H1 (cell line): ENCODE results near the gene TMEM250. TPM values are rescaled to one million over a fixed set of nuclear protein-coding genes. Genes with fewer than 3 reads are reported as not detected.

Experiments used
- BCL11A ChIP-seq, 2 experiments: IDR thresholded peaks; one replicate each; pipeline ENCODE4 v1.6.1; 2011; ENCODE audit warnings: low read depth in 2 of 2, low read length in 2 of 2, mild to moderate bottlenecking in 2 of 2
- BRCA1 ChIP-seq: IDR thresholded peaks from 2 replicates; pipeline ENCODE4 v1.6.1; 2012; ENCODE audit warnings: low read depth, low read length, improper control_type of control experiment
- CHD7 ChIP-seq: fragments of 300-600 bp; sonication (generic); IDR thresholded peaks from 2 replicates; pipeline ENCODE4 v1.7.1; 2012; ENCODE audit warnings: low read length, moderate library complexity, mild to moderate bottlenecking, inconsistent platforms; ENCODE audit not compliant: insufficient replicate concordance
- CREB1 ChIP-seq: IDR thresholded peaks from 2 replicates; pipeline ENCODE4 v1.6.1; 2012; ENCODE audit warnings: inconsistent platforms
- GTF2F1 ChIP-seq: IDR thresholded peaks from 2 replicates; pipeline ENCODE4 v1.6.1; 2012; ENCODE audit warnings: low read depth, low read length, improper control_type of control experiment, borderline replicate concordance
- JUN ChIP-seq: IDR thresholded peaks from 2 replicates; pipeline ENCODE4 v1.6.1; 2011; ENCODE audit warnings: low read depth, mild to moderate bottlenecking, improper control_type of control experiment, low read length
- KDM1A ChIP-seq: fragments of 200-600, 300-600 bp; sonication (generic); IDR thresholded peaks from 2 replicates; pipeline ENCODE4 v1.7.1; 2016; ENCODE audit warnings: mild to moderate bottlenecking, low read length, borderline replicate concordance
- RBBP5 ChIP-seq: IDR thresholded peaks from 2 replicates; pipeline ENCODE4 v1.7.1; 2012; ENCODE audit warnings: low read depth, mild to moderate bottlenecking, inconsistent platforms, low read length, moderate library complexity, borderline replicate concordance
- SP1 ChIP-seq: IDR thresholded peaks from 2 replicates; pipeline ENCODE4 v1.6.1; 2011; ENCODE audit warnings: low read depth, low read length
- TAF1 ChIP-seq: IDR thresholded peaks from 2 replicates; pipeline ENCODE4 v1.6.1; 2011; ENCODE audit warnings: mild to moderate bottlenecking, low read depth, low read length
- TBP ChIP-seq: IDR thresholded peaks from 2 replicates; pipeline ENCODE4 v1.6.1; 2011; ENCODE audit warnings: low read depth, low read length, improper control_type of control experiment
- polyA plus RNA-seq, 7 experiments: library from polyadenylated mRNA; depleted of rRNA in 3 of 7; stranded (reverse) in 5 of 7; unstranded in 2 of 7; fragments of >200 nt in 5 of 7; fragments of 200-250 nt in 2 of 7; gene quantifications; 1 replicate in 5 of 7; 2 replicates in 1 of 7; 4 replicates in 1 of 7; pipeline versions ENCODE4 v1.2.1 to v1.2.3, GENCODE V29; 2011 to 2013; ENCODE audit warnings: missing spikeins in 2 of 7, mixed read lengths in 2 of 7
- total RNA-seq: library from RNA; stranded (reverse); fragmentation: NEBNext Ultra II Directional; extraction: Animal tissue kit (Norgen Biotek cat#: 25700); gene quantifications from 2 replicates; pipeline ENCODE4 v1.2.1, GENCODE V29; 2021

Gene TMEM250
- total and polyA plus RNA-seq, 2 of the 8 experiments (the other 6 are each of a cell fraction or from before 2014, with no cell fraction given): 22.3 to 34.9 TPM

DNA sequence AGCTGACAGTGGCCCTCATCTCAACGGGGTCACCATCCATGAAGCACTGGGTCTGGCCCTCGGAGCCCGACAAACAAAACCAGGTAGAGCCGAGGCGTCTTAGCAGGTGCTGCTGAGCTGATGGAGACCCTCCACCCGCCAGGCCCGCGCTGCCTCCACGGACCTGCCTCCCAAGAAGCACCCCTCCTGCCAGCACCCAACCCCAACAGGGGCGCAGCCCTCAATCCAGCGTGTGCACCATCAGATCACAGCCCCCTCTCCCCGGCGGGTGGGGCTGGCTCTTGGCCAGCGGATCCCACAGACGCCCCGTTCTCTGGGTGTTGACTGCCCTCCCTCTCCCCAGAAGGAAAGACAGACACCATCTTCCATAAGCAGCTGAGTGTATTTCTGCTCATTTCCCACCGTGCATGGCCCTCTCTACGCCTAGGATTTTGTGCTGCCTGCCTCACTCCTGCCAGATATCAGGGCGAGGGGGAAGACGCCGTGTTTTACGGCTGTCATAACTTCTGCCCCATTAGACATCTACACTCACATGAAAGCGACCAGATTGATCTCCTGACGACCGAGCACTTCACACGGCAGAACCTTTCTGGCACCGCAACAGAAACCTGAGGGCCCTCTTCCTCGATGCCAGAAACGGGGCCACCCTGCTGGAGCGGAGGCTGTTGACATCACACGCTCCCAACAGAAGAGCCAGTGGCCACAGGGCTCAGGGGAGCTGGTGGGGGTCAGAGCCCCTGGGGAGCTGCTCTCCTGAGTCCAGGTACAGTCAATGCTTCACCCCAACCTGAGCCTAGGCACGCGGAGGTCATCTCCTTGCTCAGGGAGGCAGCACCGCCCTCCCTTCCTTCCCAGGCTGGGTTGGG is 35.9 kb downstream of the TMEM250 start (continued):
- no peak for TF ChIP-seq CHD7
- TF ChIP-seq CREB1: no peak
- no peak for TF ChIP-seq TAF1
- no peak for TF ChIP-seq BCL11A (IDR thresholded peaks at IDR 0.05; ENCODE audit: low read depth in 2 of 2, low read length in 2 of 2)
- no peak for TF ChIP-seq KDM1A
- no peak for TF ChIP-seq GTF2F1
- TF ChIP-seq JUN: no peak
- TF ChIP-seq RBBP5: no peak
- no peak for TF ChIP-seq SP1
- TF ChIP-seq TBP: no peak
- TF ChIP-seq BRCA1: no peak
